Progenitor cell of endocrine pancreas (in vitro differentiated cells): ENCODE measurements around the gene SORCS2. TPM values are rescaled to one million over a fixed set of nuclear protein-coding genes. Genes with fewer than 3 reads are reported as not detected.

ENCODE experiments used
- DNase-seq: peaks from one replicate; pipeline ENCODE4 v3.0.0; 2021; ENCODE audit warnings: low spot score; ENCODE audit not compliant: unreplicated experiment
- H3K27ac Mint-ChIP-seq: 2 replicates; pipeline ENCODE4 v1.8.0; 2021; ENCODE audit warnings: mild to moderate bottlenecking, moderate library complexity, mixed read lengths
- H3K27me3 Mint-ChIP-seq: 2 replicates; pipeline ENCODE4 v1.8.0; 2021; ENCODE audit warnings: mixed read lengths
- H3K36me3 Mint-ChIP-seq: 2 replicates; pipeline ENCODE4 v1.8.0; 2022; ENCODE audit warnings: mixed read lengths; ENCODE audit not compliant: insufficient read depth
- H3K4me1 Mint-ChIP-seq: 2 replicates; pipeline ENCODE4 v1.8.0; 2021; ENCODE audit warnings: low read depth, mixed read lengths
- H3K4me3 Mint-ChIP-seq: 2 replicates; pipeline ENCODE4 v1.8.0; 2021; ENCODE audit warnings: low read depth, mild to moderate bottlenecking, moderate library complexity, mixed read lengths
- H3K9me3 Mint-ChIP-seq: 2 replicates; pipeline ENCODE4 v1.8.0; 2021; ENCODE audit warnings: low read depth, mixed read lengths
- total RNA-seq: library from RNA; stranded (reverse); gene quantifications from 2 replicates; pipeline ENCODE4 v1.2.1, GENCODE V29; 2021
- TF ChIP-seq, protein P1 (sequence below): fragments of 200-600 bp; sonication (generic); IDR thresholded peaks from one replicate; pipeline ENCODE4 v1.5.0; 2021; ENCODE audit warnings: antibody characterized with exemption, mild to moderate bottlenecking; ENCODE audit not compliant: unreplicated experiment

SORCS2 gene
- total RNA-seq, 1 donor from 2014 or later, result 2.2 TPM

DNA sequence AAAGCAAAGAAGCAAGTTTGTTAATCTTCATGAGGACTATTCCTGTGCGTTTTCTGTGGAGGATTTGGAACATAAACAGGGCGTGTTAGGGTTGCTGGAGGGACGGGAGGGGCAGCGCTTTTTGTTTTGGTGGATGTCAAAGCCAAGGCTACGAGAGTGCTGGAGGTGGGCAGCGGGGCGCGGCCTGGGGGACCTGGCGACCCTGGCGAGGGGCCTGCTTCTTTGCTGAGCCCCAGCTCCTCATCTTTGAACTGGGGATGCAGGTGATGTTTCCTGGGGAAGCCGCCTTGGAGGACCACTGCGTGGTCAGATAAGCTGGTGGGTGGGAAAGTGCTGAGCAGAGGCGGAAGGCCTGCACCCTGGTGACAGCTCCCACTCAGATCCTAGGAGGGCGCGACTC, 55.2 kb downstream of the SORCS2 start:
- Mint-ChIP-seq H3K27me3 (peaks cover 11% of the 10 kb centered on the region), H3K9me3 (no peaks in the 10 kb centered on the region), H3K36me3 (no peaks in the 10 kb centered on the region), H3K4me3 (no peak overlapping the region), H3K4me1 (no peaks in the 10 kb centered on the region), H3K27ac (no peak overlapping the region)
- TF ChIP-seq, protein P1, sequence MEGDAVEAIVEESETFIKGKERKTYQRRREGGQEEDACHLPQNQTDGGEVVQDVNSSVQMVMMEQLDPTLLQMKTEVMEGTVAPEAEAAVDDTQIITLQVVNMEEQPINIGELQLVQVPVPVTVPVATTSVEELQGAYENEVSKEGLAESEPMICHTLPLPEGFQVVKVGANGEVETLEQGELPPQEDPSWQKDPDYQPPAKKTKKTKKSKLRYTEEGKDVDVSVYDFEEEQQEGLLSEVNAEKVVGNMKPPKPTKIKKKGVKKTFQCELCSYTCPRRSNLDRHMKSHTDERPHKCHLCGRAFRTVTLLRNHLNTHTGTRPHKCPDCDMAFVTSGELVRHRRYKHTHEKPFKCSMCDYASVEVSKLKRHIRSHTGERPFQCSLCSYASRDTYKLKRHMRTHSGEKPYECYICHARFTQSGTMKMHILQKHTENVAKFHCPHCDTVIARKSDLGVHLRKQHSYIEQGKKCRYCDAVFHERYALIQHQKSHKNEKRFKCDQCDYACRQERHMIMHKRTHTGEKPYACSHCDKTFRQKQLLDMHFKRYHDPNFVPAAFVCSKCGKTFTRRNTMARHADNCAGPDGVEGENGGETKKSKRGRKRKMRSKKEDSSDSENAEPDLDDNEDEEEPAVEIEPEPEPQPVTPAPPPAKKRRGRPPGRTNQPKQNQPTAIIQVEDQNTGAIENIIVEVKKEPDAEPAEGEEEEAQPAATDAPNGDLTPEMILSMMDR, result no peak
- DNase-seq, result no peak

DNA sequence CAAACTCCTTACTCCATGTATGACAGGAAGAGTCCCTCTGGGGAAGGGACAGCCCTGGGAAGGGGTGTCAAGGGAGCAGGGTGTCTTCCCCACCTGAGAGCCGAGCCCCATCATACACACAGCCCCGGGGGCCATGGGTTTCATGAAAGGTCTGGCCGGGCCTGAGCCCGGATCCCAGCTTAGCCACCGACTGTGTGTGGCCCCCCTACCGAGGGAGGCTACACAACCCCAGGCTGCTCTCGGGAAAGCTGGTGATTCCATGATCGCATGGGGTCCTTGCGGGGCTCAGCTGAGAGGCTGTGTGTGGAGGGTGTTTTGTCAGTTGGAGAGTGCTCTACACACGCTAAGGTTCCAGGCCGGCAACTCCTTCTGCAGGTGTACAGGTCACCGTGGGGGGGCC, 55.6 kb downstream of the SORCS2 start:
- Mint-ChIP-seq H3K4me3 (no peak overlapping the region), H3K36me3 (no peaks in the 10 kb centered on the region), H3K9me3 (no peaks in the 10 kb centered on the region), H3K4me1 (no peaks in the 10 kb centered on the region), H3K27me3 (peaks cover 9% of the 10 kb centered on the region), H3K27ac (no peak overlapping the region)
- no peak for DNase-seq
- TF ChIP-seq, protein P1, result no peak

DNA sequence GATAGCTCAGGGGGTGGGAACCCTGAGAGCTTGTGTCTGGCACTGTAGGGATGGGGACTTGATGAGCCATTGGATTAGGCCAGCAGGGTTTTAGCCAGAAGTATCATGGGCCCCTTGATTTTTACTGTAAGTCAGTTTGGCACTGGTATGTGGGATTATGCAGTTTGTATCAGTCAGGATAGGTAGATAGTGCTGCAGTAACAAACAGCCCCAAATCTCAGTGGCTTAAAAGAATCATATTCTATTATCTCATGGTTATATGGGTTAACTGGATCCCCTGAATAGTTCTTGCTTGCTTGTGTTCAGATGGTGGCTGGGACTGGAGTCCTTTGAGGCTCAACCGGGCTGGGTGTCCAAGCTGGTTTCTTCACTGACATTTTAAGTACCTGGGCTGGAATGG, 56.5 kb downstream of the SORCS2 start:
- Mint-ChIP-seq H3K4me1 (no peaks in the 10 kb centered on the region), H3K27me3 (peaks cover 7% of the 10 kb centered on the region), H3K27ac (no peak overlapping the region), H3K36me3 (no peaks in the 10 kb centered on the region), H3K4me3 (no peak overlapping the region), H3K9me3 (no peaks in the 10 kb centered on the region)
- TF ChIP-seq, protein P1, result no peak
- DNase-seq, result no peak

DNA sequence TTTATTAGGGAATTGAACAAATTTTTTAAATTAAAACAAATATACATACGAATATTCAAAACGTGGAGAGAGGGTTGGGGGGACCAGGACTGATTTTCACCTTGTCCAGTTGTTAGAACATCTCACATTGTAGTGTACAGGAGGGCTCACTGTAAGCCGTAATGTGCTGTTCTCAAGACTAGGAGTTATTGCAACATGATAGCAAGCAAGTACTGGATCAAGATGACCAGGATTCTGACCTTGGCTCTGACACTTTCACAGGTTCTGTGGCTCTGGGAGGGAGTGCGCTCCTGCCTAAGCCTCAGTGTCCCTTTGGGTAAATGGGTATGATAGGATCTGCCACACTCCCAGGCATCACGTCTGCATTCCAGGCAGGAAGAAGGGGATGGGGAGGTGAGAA, 59.0 kb downstream of the SORCS2 start:
- Mint-ChIP-seq H3K36me3 (no peaks in the 10 kb centered on the region), H3K9me3 (no peaks in the 10 kb centered on the region), H3K4me1 (no peaks in the 10 kb centered on the region), H3K4me3 (no peak overlapping the region), H3K27ac (no peak overlapping the region), H3K27me3 (peaks cover 4% of the 10 kb centered on the region)
- TF ChIP-seq, protein P1, result no peak
- DNase-seq, result no peak

DNA sequence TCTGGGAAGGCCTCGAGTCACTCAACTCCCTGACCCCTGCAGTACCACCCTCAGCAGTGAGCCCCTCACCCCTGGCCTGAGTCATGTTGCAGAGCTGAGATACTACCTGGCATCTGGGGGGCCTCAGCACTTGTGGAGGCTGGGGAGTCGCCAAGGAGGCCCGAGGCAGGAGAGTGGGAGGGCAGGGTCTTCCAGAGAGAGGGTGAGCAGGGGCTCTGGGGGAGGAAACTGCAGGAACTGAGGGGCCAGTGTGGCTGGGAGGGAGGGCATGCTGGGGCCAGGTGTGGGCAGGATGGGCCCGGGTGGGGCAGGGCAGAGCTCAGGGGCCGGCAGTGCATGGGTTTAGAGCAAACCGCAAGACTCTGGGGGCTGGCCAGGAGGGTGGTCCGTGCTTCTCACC, 59.7 kb downstream of the SORCS2 start:
- Mint-ChIP-seq H3K27me3 (peaks cover 7% of the 10 kb centered on the region), H3K27ac (no peak overlapping the region), H3K9me3 (no peaks in the 10 kb centered on the region), H3K4me1 (no peaks in the 10 kb centered on the region), H3K36me3 (no peaks in the 10 kb centered on the region), H3K4me3 (no peak overlapping the region)
- TF ChIP-seq, protein P1, result no peak
- DNase-seq, result no peak
